Urinary bladder (tissue), 4 donors: ENCODE results near the gene PANX2. TPM values are rescaled to one million over a fixed set of nuclear protein-coding genes. Genes with fewer than 3 reads are reported as not detected.

Source experiments
- DNase-seq: peaks from one replicate; pipeline ENCODE4 v3.0.0-alpha.2; 2015; ENCODE audit errors: extremely low spot score
- H3K27ac ChIP-seq: one replicate; pipeline ENCODE4 v1.5.1; 2013; ENCODE audit warnings: low read depth, mild to moderate bottlenecking, moderate library complexity
- H3K36me3 ChIP-seq: one replicate; pipeline ENCODE4 v1.6.1; 2013; ENCODE audit warnings: mild to moderate bottlenecking, moderate library complexity; ENCODE audit not compliant: insufficient read depth
- H3K4me1 ChIP-seq: one replicate; pipeline ENCODE4 v1.6.1; 2013; ENCODE audit warnings: mild to moderate bottlenecking, moderate library complexity; ENCODE audit not compliant: insufficient read depth
- H3K4me3 ChIP-seq: one replicate; pipeline ENCODE4 v1.5.1; 2013; ENCODE audit warnings: low read depth, low read length
- WGBS: extraction: QIAGEN DNeasy Blood & Tissue Kit; methylation state at CpG from one replicate; pipeline ENCODE4 v1.1.7; 2013; 5-methylcytosine and 5-hydroxymethylcytosine counted together
- polyA plus RNA-seq: library from polyadenylated mRNA; stranded (reverse); fragments of 200-250 nt; gene quantifications from one replicate; pipeline ENCODE4 v1.2.3, GENCODE V29; 2013
- total RNA-seq: library from RNA; depleted of rRNA; stranded (reverse); fragments of >200 nt; gene quantifications from one replicate; pipeline ENCODE4 v1.2.3, GENCODE V29; 2014
- donor health status: healthy with polysubstance abuse.
- donor health status: healthy.

Gene PANX2
- total and polyA plus RNA-seq, 2 donors: 0.63 to 2.3 TPM

DNA sequence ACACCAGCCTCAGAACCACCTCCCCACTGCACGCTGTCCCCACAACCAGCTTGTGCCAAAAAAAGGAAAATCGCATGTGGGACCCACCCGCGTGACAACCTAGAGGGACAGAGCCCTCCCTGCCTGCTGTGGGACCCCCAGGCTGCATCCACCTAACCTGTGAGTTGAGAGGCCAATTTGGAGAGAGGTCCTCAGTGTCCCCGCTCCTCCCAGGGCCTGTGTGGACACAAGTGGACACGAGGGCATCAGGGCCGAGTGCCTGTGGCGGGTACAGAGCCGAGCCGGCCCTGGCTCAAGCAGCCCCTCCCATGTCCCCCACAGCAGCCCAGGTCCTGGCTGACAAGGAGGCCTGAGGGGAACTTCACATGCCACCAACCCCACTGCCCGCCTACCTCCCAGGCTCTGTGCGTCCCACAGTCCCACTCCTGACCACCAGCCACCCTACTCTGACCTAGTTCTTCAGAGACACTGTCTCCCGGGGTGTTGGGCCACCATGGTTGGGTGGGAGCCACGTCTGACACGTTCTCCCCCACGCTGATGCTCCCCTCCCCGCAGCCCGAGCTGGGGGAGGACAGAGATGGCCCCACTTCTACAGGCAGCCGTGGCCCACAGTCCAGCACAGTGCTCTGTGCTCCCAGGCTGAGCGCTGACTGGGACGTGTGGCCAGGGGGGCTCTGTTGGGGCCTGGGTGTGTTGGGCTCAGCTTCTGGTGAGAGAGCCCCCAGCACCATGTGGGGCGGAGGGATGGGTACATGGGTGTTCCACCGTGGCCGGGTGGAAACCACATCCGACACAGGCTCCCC lies 49.5 kb downstream of the PANX2 start:
- 83% methylated on average over 25 of the region's 25 CpGs for WGBS
- Histone ChIP-seq H3K4me3 (no peak overlapping the region), H3K4me1 (no peaks in the 10 kb centered on the region), H3K27ac (no peak overlapping the region), H3K36me3 (peaks cover 8% of the 10 kb centered on the region)
- DNase-seq: no peak

DNA sequence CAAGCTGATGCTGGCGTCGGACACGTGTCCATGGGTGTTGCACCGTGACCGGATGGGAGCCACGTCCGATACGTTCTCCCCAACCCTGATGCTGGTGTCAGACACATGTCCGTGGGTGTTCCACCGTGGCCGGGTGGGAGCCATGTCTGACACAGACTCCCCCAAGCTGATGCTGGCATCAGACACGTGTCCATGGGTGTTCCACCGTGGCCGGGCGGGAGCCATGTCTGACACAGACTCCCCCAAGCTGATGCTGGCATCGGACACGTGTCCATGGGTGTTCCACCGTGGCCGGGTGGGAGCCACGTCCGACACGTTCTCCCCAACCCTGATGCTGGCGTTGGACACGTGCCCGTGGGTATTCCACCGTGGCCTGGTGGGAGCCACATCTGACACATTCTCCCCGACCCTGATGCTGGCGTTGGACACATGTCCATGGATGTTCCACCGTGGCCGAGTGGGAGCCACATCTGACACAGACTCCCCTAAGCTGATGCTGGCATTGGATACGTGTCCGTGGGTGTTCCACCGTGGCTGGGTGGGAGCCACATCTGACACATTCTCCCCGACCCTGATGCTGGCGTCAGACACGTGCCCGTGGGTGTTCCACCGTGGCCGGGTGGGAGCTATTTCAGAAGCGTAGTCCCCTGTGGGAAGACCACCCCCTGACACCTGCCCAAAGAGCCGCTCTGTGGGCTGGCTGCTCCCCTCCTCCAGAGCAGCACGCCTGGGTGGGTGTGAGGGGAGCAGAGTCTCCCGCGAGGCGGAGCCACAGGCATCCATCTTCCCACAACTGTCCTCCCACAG lies 50.3 kb downstream of the PANX2 start:
- Histone ChIP-seq H3K4me1 (no peaks in the 10 kb centered on the region), H3K27ac (no peak overlapping the region), H3K4me3 (no peak overlapping the region), H3K36me3 (peaks cover 8% of the 10 kb centered on the region)
- no peak for DNase-seq
- WGBS: 94% methylated on average over 45 of the region's 45 CpGs

DNA sequence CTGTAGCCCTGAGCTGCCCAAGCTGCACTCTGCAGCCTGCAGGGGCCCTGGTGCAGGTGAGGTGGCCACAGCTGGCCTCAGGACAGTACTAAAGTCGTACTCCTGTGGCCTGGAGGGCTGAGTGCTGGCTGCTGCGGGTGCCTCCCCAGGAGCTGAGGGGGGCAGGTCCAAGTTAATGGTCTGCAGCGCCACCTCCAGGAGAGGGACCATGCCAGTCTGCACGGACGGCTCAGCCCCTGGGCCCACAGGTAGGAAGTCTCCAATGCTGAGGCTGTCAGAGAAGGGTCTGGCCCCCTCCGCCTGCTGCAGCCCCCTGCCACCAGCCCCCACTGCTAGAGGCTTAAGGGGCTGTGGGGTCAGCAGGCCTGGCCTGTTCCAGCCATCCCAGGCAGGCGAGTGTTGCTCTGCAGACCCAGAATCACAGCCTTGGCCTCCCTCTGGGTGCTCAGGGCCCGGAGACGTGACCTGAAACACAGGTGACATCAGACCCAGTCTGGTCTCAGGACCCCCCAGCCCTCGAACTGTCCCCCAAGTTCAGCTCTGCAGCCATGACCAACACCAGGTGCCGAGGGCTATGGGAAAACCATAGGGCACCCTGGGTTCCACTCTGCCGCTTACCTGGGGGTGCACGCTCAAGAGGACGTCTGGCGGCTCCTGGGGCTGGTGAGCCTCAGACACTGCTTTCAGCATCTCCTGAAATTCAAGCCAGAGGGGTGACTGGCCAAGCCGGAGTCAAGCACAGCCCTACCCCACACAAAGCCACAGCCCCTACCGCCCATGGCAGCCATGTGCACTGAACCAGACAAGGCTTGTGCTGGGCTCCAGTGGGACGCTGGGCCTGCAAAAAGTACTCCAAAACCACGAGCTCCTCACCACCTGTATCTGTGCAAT lies 51.1 kb downstream of the PANX2 start:
- Histone ChIP-seq H3K27ac (no peak overlapping the region), H3K4me1 (no peaks in the 10 kb centered on the region), H3K4me3 (no peak overlapping the region), H3K36me3 (peaks cover 11% of the 10 kb centered on the region)
- DNase-seq: no peak
- WGBS: 93% methylated on average over 19 of the region's 19 CpGs

DNA sequence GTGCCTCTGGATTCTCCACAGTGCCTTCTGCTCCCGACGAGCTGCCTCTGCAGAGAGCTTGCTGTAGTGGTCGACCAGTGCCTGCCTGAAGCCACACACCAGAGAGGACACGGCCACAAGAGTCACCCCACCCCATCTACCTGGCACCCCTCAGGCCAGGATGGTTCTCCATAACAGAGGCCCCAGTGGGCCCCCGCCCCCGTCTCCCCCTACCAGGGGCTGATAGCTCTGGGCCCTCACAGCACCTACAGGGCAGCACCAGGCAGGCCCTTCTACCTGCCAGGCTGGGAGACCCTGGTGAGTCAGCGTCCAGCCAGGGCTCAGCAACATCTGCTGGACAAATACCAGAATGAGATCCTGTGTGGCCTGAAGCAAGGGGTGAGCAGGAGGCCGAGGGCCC lies 52.0 kb downstream of the PANX2 start:
- Histone ChIP-seq H3K27ac (no peak overlapping the region), H3K4me3 (no peak overlapping the region), H3K36me3 (peaks cover 11% of the 10 kb centered on the region), H3K4me1 (no peaks in the 10 kb centered on the region)
- no peak for DNase-seq
- 87% methylated on average over 8 of the region's 8 CpGs for WGBS

DNA sequence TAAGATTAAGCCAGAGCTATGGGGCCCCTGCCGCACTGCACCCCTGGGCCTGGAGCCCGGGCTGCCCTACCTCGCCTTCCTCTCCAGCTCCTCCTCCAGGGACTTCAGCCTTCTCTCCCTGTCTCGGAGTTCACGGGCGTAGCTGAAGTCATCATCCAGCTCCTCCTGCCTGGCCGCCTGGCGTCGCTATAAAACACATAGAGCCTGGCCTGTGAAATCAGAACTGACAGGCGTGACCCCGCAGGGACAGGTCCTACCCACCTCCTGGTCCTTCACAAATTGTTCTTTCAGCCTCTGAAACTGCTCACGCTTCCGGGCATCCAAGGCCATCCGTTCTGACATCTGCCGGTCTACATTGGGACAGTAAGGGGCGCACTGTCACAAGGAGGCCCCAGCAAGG lies 53.5 kb downstream of the PANX2 start:
- H3K27ac ChIP-seq: no peak overlapping the region
- DNase-seq: no peak
- no peak overlapping the region for H3K4me3 ChIP-seq
- H3K4me1 ChIP-seq: no peaks in the 10 kb centered on the region
- WGBS: 94% methylated on average over 16 of the region's 16 CpGs
- peaks cover 8% of the 10 kb centered on the region for H3K36me3 ChIP-seq

DNA sequence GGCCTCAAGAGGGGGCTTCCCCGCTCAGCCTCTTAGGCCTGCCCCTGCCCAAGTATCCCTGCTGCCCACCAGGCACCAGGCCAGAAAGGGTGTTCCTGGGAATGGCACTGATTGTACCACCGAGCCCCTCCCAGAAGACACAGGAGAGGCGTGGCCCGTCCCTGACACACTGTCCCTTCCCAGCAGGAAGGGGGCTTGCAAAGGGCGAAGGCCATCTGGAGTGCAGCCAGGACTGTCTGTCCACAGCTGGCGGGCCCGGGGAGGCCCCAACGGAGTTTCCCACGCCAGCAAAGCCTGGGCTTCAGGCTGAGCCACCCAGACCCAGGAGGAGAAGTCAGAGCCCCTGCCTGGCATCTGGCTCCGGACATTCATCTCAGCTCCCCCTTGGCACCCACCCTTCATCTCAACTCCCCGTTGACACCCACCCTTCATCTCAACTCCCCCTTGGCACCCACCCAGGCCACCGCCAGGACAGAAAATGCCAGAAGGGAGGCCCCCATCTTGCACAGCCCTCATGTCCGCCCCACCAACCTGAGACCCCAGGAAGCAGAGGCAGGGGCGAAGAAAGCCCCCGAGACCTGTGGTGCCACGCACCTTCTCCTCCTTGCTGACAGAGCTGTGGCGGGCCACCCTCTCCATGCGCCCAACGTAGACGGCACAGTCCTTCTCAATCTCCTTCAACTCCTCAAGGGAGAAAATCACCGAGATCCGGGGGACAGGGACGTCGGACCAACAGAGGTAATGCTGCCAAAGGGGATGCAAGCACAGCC lies 54.9 kb downstream of the PANX2 start:
- peaks cover 8% of the 10 kb centered on the region for H3K36me3 ChIP-seq
- no peaks in the 10 kb centered on the region for H3K4me1 ChIP-seq
- DNase-seq: no peak
- H3K4me3 ChIP-seq: no peak overlapping the region
- WGBS: 86% methylated on average over 24 of the region's 24 CpGs
- H3K27ac ChIP-seq: no peak overlapping the region

DNA sequence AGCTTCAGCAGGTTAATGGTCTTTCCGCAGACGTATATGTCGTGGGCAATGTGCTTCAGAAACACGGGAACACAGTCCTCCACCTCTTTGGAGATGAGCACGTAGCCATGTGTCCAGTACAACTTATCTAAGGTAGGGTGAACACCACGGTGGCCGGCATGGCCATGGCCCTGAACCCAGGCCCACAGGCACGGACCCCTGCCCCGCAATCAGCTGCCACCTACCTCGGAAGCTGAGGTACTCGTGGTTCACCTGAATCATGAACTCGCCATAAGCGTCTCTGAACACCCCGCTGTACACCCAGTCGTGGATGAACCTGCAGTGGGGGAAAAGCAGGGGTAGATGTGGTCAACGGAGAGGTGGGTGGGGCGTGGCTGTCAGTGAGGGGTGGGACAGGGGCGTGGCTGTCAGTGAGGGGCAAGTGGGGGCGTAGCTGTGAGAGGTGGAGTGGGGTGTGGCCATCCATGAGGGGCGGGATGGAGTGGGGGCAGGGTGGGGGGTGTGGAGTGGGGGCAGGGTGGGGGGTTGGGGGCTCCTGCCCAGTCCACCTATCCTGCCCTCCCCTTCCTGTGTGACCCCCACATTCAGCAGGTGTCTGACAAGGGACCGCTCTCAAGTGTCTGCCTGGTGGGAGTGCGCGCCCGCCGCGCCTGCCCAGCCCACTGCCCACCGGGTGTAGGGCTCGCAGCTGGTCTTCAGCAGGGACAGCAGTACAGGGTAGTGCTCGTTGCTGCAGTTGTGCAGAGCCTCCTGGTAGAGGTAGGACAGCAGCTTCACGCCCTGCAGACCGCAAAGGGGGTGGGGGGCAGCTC lies 55.7 kb downstream of the PANX2 start:
- WGBS: 93% methylated on average over 31 of the region's 31 CpGs
- Histone ChIP-seq H3K36me3 (peaks cover 8% of the 10 kb centered on the region), H3K4me1 (no peaks in the 10 kb centered on the region), H3K27ac (no peak overlapping the region), H3K4me3 (no peak overlapping the region)
- DNase-seq: no peak

DNA sequence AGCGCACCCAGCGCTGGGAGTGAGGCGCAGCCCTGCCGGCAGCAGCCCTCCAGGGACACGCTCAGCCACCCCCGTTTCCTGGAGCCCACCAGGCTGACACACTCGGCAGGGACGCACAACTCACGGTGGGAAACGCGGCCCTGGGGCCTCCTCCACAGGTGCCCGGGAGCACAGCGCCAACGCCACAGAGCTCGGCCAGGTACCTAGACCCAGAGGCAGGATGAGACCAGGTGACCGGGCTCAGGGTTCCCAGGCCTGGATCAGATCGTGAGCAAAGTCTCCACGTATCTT lies 56.3 kb downstream of the PANX2 start:
- WGBS: 90% methylated on average over 18 of the region's 18 CpGs
- Histone ChIP-seq H3K4me3 (no peak overlapping the region), H3K27ac (no peak overlapping the region), H3K36me3 (peaks cover 8% of the 10 kb centered on the region), H3K4me1 (no peaks in the 10 kb centered on the region)
- DNase-seq: no peak

DNA sequence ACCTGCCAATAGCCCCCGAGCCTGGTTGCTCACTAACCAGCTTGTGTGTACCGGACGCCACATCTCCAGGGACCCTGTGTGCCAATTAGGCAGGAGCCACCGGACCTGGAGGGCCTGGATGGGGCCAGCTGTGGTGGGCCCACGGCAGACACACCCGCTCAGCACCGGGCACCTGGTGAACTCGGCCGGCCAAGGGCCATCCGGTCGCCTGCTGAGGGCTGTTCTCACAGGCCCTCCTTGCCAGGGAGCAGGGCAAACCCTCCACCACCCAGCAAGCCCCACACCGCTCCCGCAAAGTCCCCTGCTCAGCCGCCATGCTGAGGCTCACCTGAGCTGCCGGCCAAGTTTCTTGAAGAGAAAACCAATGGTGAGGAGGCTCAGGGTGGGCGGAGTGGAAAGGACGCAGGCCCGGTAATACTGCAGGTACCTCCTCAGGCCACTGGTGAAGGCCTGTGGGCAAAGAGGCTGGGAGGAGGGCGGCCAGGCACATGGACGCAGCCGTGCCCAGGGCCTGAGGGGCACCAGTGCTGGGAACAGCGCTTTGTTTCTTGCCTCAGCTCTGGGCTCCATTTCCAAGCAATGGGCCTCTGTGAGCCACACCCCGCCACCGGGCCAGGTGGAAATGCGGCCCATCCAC lies 57.2 kb downstream of the PANX2 start:
- Histone ChIP-seq H3K27ac (no peak overlapping the region), H3K36me3 (peaks cover 8% of the 10 kb centered on the region), H3K4me3 (no peak overlapping the region), H3K4me1 (no peaks in the 10 kb centered on the region)
- no peak for DNase-seq
- WGBS: 96% methylated on average over 25 of the region's 25 CpGs

DNA sequence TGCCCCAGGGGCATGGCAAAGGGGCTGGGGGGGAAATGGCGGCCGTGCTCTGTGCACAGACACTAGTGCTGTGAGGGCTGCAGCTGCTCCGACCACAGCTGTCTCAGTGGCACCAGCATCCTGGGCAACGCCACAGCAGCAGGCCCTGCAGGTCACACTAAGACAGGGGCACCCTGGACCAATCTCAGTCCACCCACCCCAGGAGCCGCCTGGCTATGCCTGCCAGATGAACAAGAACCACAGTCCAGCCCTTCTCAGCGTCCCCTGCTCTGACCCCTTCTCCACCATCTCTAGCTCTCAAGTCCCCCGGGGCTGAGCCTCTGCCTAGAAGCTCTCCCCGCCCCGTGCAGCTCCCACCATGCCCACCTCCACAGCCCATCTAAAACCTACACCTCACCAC lies 57.8 kb downstream of the PANX2 start:
- 97% methylated on average over 9 of the region's 9 CpGs for WGBS
- Histone ChIP-seq H3K27ac (no peak overlapping the region), H3K36me3 (peaks cover 5% of the 10 kb centered on the region), H3K4me1 (no peaks in the 10 kb centered on the region), H3K4me3 (no peak overlapping the region)
- DNase-seq: no peak

DNA sequence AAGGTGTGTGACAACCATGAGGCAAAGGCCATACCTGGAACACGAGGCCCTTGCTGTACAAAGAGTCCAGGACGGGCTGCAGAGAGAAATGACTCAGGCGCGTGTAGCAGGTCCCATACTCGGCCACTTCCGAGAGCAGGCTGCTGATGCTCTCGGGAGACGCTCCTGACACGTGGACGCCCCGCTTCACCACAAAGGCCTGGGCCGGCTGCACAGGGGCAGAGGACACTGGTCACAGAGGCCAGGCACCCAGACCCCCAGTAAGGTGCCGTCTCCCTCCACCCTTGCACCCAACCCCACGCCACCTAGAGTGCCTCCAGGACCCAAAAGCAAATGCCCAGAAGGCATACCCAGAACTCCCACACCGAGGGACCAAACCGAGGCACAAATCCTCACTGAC lies 58.8 kb downstream of the PANX2 start:
- Histone ChIP-seq H3K4me3 (no peak overlapping the region), H3K4me1 (no peaks in the 10 kb centered on the region), H3K27ac (no peak overlapping the region), H3K36me3 (peaks cover 5% of the 10 kb centered on the region)
- DNase-seq: no peak
- 96% methylated on average over 16 of the region's 16 CpGs for WGBS
